ENCODE measurements around the gene THOC5. TPM values are rescaled to one million over a fixed set of nuclear protein-coding genes. Genes with fewer than 3 reads are reported as not detected.

The THOC5 gene
- total RNA-seq, 1 donor from 2014 or later = 73.2 TPM

GRCh38 chr22:29480512-29481264 is 72.9 kb downstream of the THOC5 start:
- Mint-ChIP-seq H3K36me3 (ENCODE audit: low read depth) (no peaks in the 10 kb centered on the region), H3K9me3 (no peaks in the 10 kb centered on the region), H3K27ac (ENCODE audit: unreplicated experiment) (no peak overlapping the region), H3K27me3 (ENCODE audit: low read depth) (peaks cover 68% of the 10 kb centered on the region), H3K4me1 (peaks cover 24% of the 10 kb centered on the region), H3K4me3 (peak overlapping the region; percentile 72)
- peak; percentile 20 for DNase-seq (ENCODE audit: low read depth, low spot score)
- peak; percentile 21 for TF ChIP-seq CTCF (conservative IDR thresholded peaks at IDR 0.05)

- DNase-seq (ENCODE audit: low read depth, low spot score) = no peak
- Mint-ChIP-seq H3K9me3 (no peaks in the 10 kb centered on the region), H3K4me3 (no peak overlapping the region), H3K27me3 (ENCODE audit: low read depth) (peaks cover 73% of the 10 kb centered on the region), H3K4me1 (peaks cover 24% of the 10 kb centered on the region), H3K27ac (ENCODE audit: unreplicated experiment) (no peak overlapping the region), H3K36me3 (ENCODE audit: low read depth) (no peaks in the 10 kb centered on the region)
- no peak for TF ChIP-seq CTCF (conservative IDR thresholded peaks at IDR 0.05)
Measured at GRCh38 chr22:29480262-29480511, 73.4 kb downstream of the THOC5 start.

GRCh38 chr22:29479417-29480261 is 73.9 kb downstream of the THOC5 start, which contains the start of gene NEFH:
NEFH (plus strand) TSS chr22:29480218; CDS start chr22:29480263, 45 bp downstream.
- TF ChIP-seq CTCF (conservative IDR thresholded peaks at IDR 0.05) = no peak
- Mint-ChIP-seq H3K36me3 (ENCODE audit: low read depth) (no peaks in the 10 kb centered on the region), H3K4me3 (peak within 1 kb of the TSS; percentile 65), H3K27me3 (ENCODE audit: low read depth) (peaks cover 77% of the 10 kb centered on the region), H3K9me3 (no peaks in the 10 kb centered on the region), H3K27ac (ENCODE audit: unreplicated experiment) (no peak within 1 kb of the TSS), H3K4me1 (peaks cover 24% of the 10 kb centered on the region)
- DNase-seq (ENCODE audit: low read depth, low spot score) = no peak

- Mint-ChIP-seq H3K27me3 (ENCODE audit: low read depth) (peaks cover 86% of the 10 kb centered on the region), H3K4me3 (peak overlapping the region; percentile 66), H3K9me3 (no peaks in the 10 kb centered on the region), H3K36me3 (ENCODE audit: low read depth) (no peaks in the 10 kb centered on the region), H3K27ac (ENCODE audit: unreplicated experiment) (no peak overlapping the region), H3K4me1 (peaks cover 24% of the 10 kb centered on the region)
- no peak for TF ChIP-seq CTCF (conservative IDR thresholded peaks at IDR 0.05)
- DNase-seq (ENCODE audit: low read depth, low spot score) = peak; percentile 32
Measured at GRCh38 chr22:29478326-29479276, 75.0 kb downstream of the THOC5 start.

- Mint-ChIP-seq H3K27ac (ENCODE audit: unreplicated experiment) (no peak overlapping the region), H3K4me3 (no peak overlapping the region), H3K9me3 (no peaks in the 10 kb centered on the region), H3K36me3 (ENCODE audit: low read depth) (no peaks in the 10 kb centered on the region), H3K27me3 (ENCODE audit: low read depth) (peaks cover 91% of the 10 kb centered on the region), H3K4me1 (peaks cover 24% of the 10 kb centered on the region)
- TF ChIP-seq CTCF (conservative IDR thresholded peaks at IDR 0.05) = no peak
- DNase-seq (ENCODE audit: low read depth, low spot score) = no peak
Measured at GRCh38 chr22:29477723-29478318, 75.7 kb downstream of the THOC5 start.
